Left cardiac atrium (tissue), 4 donors: ENCODE data around the gene HTR4. TPM values are rescaled to one million over a fixed set of nuclear protein-coding genes. Genes with fewer than 3 reads are reported as not detected.

ENCODE experiments used
- ATAC-seq, 2 donors: fragments of 200-7000 bp; cut with Tn5 transposase; one replicate each; pipeline ENCODE4 v1.9.1; 2020; ENCODE audit warnings: mild to moderate bottlenecking in 2 of 2, moderate library complexity in 2 of 2
- DNase-seq: peaks from one replicate; pipeline ENCODE4 v3.0.0-alpha.2; 2020
- intact Hi-C, 2 donors: fragments of 100-400 bp; cut with DNase I; formaldehyde crosslinking; loops; one replicate each; pipeline versions ENCODE4 v1.14.1 to v1.15.1; 2022 to 2023
- total RNA-seq, 2 donors: library from RNA; stranded (reverse); fragmentation: NEBNext Ultra II Directional; extraction: Animal tissue kit (Norgen Biotek cat#: 25700); gene quantifications; one replicate each; pipeline ENCODE4 v1.2.1, GENCODE V29; 2021
- donor health status: DM: no; HTN: yes; CAD: no.
- donor health status: DM: no; HTN: yes; CAD: no; lungs with severe emphysema.
- donor health status: DM: yes; HTN: yes; CAD: no.
- donor health status: Dilated cardiomyopathy.

HTR4 gene
- total RNA-seq, 2 donors from 2014 or later: 4.7 to 8.8 TPM

- intact Hi-C loops: loop anchor here in 1 of 2 donors (5.0 kb wide), 1 partner anchor 84 kb away; no protein-coding TSS in a partner anchor
- ATAC-seq (no peak), DNase-seq (no peak)
Observed at GRCh38 chr5:148458036-148458888, 196.1 kb downstream of the HTR4 start.

DNA sequence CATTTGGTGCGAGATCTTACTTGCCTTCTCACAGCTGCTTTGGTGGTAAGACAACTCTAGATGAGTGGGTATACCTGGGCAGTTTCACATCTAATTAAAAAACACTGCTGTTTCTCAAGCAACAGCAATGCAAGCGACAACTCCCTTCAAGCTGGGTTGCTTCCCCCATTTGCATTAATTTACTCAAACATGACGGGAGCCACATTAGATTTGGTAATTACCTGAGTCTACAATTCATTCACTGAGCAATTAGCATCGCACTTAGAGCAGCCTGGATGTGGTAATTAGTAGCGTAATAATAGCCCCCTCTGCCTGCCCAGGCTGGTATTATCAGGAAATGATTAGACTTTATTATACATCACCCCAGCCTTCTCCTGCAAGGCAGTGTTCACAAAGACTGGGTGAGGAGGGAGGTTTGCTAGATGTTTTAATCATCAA, 197.1 kb downstream of the HTR4 start:
- ATAC-seq (no peak), DNase-seq (no peak)
- intact Hi-C loops: loop anchor here in 1 of 2 donors (5.0 kb wide), 1 partner anchor 85 kb away; no protein-coding TSS in a partner anchor

DNA sequence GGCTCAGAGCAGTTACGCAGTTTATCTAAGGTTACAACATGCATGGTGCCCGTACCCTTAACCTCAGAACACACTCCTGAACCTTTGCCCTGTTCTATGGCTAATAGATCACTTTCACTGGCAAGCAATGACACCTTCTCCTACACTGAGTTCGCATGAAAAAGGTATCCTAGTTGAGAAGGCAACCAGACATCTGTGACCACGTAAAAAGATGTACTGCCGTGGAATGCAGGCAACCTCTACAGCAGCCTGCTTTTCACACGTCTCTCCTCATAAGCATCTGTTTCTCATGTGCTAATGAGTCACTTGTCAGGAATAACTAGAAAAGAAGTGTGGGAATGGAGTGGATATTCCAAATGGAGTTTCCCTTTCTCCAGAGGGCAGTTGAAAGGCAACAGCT, 199.1 kb downstream of the HTR4 start:
- intact Hi-C loops: loop anchor here in 1 of 2 donors (5.0 kb wide), 1 partner anchor 87 kb away; no protein-coding TSS in a partner anchor
- DNase-seq (no peak), ATAC-seq (peak; percentile 62 to 65)

- peak; percentile 64 to 70 for ATAC-seq
- intact Hi-C loops: loop anchor here in 1 of 2 donors (5.0 kb wide), 1 partner anchor 198 kb away; the partner anchor contains the start of gene HTR4
- DNase-seq: peak; percentile 47
Observed at GRCh38 chr5:148454576-148454975, 199.8 kb downstream of the HTR4 start.

DNA sequence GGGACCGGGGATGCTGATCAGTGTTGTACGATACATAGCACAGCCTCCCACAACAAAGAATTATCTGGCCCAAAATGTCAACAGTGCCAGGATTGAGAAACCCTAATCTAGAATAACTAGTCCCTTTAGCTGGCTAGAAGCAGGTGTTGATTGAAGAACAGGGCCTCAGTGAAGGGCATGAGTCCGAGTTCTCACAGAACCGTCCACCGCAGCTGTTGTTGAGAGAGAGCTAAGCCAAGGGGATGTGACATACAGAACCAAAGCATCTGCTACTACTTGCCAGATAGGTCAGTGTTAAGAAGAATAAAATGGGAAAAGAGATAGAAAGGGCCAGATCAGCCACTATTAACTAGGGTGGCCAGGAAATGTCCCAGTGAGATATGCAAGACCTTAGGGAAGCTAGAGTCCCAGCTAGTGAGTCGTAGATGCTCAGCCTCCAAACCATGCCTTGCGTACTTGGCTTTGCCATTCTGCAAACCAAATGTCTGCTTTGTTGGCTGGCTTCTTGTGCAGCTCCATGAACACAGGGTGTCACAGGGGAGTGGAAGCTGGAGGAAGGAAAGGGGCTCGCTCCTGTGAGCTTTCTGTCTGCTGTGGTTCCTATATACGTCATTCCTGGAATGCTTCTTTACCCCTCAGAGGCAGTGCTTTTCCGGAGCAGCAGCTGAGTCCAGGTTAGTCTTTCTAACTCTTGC, 201.7 kb downstream of the HTR4 start:
- peak; percentile 77 to 82 for ATAC-seq
- peak; percentile 53 for DNase-seq
- intact Hi-C loops: loop anchor here in 1 of 2 donors (5.0 kb wide), 1 partner anchor 200 kb away; the partner anchor contains the start of gene HTR4

DNA sequence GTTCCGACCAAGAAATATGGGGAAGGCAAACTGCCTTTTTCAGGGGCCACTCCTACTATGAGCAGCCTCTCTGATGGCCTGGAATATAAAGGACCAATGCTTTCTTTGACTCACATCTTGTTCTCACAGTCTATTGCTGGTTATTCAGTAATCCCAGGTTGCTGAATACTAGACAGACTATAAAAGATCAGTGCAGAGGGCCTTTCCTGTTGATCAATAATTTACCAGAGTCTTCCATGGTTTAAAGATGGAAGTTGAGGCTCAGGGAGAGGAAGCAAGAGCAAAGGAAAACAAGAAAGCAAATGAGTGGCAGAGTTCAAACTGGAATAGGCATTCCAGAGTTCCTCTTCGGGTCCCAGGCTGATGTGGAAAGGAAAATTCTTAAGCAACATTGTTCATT, 207.7 kb downstream of the HTR4 start:
- ATAC-seq: no peak
- DNase-seq: no peak
- intact Hi-C loops: no loop called here

DNA sequence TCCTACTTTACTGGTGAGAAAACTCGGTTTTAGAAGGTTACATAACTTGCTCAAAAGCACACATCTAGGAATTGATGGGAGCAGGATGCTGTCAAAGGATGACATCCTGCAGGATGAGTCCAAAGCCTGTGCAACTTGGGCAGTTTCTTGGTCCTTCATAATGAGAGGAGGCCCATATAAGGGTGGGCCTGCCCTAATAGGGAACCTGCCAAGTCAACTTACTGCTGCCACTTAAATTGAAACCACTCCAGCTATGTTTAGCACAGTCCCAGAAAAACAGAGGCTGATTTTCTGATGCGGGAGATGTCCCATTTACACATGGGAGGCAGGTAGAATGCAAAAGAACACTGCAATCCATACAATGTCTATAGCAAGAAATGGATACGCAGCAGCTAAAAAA, 208.7 kb downstream of the HTR4 start:
- intact Hi-C loops: loop anchor here in 1 of 2 donors (1.0 to 2.0 kb wide), 2 partner anchors 280 to 285 kb away; no protein-coding TSS in a partner anchor
- no peak for DNase-seq
- ATAC-seq: peak; percentile 42 to 64

- peak; percentile 81 to 90 for ATAC-seq
- intact Hi-C loops: loop anchor here (2.0 to 5.0 kb wide), 2 partner anchors 283 to 287 kb away; no protein-coding TSS in a partner anchor
- peak; percentile 30 for DNase-seq
Observed at GRCh38 chr5:148443998-148444397, 210.3 kb downstream of the HTR4 start.

DNA sequence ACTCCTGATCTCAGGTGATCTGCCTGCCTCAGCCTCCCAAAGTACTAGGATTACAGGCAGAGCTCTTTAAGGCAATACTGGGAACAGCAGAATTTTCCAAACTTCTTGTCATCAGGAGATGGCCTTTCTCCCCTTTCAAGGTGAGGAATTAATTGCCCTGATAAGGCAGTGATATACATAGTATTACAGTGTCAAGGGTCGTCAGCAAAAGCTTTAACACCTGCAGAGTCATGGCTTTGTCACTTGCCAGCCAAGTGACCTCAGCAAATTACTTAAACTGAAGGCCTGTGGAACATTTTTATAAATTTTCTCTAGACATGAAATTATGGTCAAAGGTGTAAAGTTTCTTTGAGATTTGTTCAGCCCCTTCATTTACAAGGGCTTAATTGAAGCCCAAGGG, 211.1 kb downstream of the HTR4 start:
- intact Hi-C loops: loop anchor here in 1 of 2 donors (5.0 kb wide), 1 partner anchor 284 kb away; no protein-coding TSS in a partner anchor
- DNase-seq (no peak), ATAC-seq (no peak)

DNA sequence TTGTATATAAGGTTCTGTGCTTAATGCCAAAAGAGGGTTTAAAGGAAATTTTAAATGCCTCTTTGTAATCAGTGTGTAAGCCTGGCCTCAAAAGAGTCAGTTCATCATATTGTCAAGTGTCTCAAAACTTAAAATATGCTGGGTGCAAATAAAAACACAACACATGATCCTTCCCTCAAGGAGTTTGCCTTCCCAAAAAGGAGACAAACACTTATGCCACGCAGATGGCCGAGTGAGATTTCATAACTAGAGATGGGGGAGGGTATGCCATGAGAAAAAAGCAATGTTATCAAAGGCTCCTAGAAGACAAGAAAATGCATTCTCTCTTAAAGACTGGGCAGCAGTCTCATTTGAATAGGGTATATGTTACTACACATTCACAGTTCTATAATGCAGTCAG, 215.4 kb downstream of the HTR4 start:
- intact Hi-C loops: no loop called here
- DNase-seq: no peak
- no peak for ATAC-seq

DNA sequence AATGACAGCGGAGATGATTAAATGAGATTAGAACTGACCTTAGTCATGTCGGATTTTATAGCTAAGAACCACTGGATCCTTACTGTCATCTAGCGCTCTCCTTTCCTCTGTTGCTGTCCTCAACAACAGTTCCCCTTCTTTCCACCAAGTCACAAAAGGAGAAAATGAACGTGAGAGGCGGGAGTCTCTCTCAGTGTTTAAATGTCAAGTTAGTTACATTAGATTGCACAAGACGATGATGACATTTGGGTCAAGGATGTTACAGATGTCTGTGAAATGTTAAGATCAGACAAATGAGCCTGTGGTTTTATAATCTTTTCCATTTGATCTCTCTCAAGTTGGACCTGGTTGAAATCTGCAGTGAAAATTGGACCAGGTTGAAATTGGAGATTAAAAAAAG, 217.1 kb downstream of the HTR4 start:
- ATAC-seq (no peak), DNase-seq (no peak)
- intact Hi-C loops: no loop called here

DNA sequence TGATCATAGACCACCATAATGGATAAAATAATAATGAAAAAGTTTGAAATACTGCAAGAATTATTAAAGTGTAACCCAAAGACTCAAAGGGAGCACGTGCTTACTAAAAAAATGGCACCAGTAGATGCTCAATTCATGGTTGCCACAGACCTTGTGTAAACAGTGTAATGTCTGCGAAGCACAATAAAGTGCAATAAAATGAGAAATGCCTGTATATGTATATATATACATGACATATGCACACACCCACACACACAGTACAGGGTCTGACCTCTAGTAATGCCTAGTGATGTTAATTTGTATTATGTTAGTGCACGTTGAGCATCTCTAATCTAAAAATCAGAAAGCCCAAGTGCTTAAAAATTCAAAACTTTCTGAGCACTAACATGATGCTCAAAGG, 218.3 kb downstream of the HTR4 start:
- ATAC-seq: no peak
- DNase-seq: no peak
- intact Hi-C loops: no loop called here

DNA sequence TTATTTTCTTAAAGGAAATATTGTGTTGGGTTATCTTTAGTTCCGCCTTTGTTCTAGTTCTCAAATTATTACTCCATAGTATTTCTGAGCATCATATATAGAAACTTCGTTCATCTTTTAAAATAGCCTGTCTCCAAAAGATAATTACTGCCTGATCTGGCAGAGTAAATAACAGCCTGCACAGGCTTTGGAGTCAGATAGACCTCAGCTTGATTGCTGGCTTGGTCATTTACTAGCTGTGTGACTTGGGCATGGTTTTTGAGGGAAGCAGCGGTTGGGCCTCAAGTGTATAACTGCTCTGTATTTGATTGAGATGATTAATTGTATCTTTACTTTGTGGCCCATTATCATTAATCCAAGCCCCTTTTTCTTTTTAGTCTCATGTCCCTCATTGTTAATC, 220.5 kb downstream of the HTR4 start:
- DNase-seq (no peak), ATAC-seq (no peak)
- intact Hi-C loops: no loop called here

Other genes with a start within 250 kb of the HTR4 start
- 1 to 10 TPM; 3.3 to 5.8 TPM for gene ADRB2, start 172.1 kb upstream of the HTR4 start, total RNA-seq